ENCODE data around the gene CYP2E1.
"Not testable (repeated sequence)": the region's sequence is repeated elsewhere in the genome, so short reads cannot be mapped to it uniquely, and the experiment has no call there.

The CYP2E1 gene

DNA sequence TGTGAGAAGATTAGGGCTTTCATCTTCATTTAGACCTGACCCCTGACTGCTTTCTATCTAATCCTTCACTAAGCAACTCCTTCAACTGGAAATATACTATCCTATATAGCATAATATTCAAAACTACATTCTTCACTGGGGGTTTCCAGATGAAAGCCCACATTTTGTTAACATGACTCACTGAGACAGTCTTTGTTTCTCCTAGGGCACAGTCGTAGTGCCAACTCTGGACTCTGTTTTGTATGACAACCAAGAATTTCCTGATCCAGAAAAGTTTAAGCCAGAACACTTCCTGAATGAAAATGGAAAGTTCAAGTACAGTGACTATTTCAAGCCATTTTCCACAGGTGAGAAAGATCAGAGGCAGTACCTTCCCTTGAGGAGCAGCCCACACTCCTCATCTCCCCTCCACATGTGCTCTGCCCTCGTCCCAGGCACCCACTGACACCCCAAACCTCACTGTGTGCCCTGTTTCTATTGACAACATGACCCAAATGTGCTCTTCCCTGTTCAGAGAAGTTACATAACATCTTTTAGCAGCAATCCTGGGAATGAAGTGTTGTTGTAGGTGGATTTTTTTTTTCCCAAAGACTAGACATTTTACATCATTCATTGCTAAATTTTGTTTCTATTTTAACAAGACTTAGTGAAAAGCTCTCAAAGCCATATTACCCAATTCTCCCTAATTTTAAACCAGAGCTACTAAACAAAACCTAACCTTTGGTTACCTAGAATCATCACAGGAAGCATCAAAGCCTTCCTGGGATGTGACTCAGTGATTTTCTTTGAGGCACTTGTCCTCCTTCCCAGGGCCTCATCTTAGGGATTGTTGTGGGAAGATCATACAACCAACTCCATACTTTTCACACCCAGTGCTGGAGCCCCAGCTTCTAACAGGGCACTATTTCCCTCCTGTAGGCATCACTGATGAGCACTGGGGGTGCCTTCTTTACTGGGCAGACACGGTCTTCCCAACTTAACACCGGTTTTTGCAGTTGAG, 10.7 kb downstream of the CYP2E1 start:
- no peak for DNase-seq (ENCODE audit: low read depth)
- no peak for TF ChIP-seq CTCF (conservative IDR thresholded peaks at IDR 0.05; ENCODE audit: low read depth, low read length)
- no peak overlapping the region for H3K4me3 ChIP-seq (ENCODE audit: low read depth, low read length)

DNA sequence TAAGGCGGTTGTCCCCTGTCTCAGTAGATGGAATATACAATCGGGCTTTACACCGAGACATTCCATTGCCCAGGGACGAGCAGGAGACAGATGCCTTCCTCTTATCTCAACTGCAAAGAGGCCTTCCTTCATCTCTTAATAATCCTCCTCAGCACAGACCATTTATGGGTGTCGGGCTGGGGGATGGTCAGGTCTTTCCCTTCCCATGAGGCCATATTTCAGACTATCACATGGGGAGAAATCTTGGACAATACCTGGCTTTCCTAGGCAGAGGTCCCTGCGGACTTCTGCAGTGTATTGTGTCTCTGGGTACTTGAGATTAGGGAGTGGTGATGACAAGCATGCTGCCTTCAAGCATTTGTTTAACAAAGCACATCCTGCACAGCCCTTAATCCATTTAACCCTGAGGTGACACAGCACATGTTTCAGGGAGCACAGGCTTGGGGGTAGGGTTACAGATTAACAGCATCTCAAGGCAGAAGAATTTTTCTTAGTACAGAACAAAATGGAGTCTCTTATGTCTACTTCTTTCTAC, 14.3 kb downstream of the CYP2E1 start:
- not testable (repeated sequence) for H3K4me3 ChIP-seq (ENCODE audit: low read depth, low read length); DNase-seq (ENCODE audit: low read depth)

DNA sequence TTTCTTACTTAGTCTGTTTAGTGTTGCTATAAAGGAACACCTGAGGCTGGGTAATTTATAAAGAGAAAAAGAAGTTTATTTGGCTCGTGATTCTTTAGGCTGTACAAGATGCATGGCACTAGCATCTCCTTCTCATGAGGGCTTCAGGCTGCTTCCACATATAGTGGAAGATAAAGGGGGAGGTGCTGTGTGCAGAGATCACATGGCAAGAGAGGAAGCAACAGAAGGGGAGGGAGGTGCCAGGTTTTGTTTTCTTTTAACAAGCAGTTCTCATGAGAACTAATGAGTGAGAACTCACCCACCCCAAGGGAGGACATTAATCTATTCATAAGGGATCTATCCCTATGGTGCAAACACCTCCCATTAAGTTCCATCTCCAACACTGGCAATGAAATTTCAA, 17.3 kb downstream of the CYP2E1 start:
- no peak for TF ChIP-seq CTCF (conservative IDR thresholded peaks at IDR 0.05; ENCODE audit: low read depth, low read length)
- no peak overlapping the region for H3K4me3 ChIP-seq (ENCODE audit: low read depth, low read length)
- no peak for DNase-seq (ENCODE audit: low read depth)

- DNase-seq (ENCODE audit: low read depth) = no peak
Measured at GRCh38 chr10:133554600-133554999, 27.4 kb downstream of the CYP2E1 start.

DNA sequence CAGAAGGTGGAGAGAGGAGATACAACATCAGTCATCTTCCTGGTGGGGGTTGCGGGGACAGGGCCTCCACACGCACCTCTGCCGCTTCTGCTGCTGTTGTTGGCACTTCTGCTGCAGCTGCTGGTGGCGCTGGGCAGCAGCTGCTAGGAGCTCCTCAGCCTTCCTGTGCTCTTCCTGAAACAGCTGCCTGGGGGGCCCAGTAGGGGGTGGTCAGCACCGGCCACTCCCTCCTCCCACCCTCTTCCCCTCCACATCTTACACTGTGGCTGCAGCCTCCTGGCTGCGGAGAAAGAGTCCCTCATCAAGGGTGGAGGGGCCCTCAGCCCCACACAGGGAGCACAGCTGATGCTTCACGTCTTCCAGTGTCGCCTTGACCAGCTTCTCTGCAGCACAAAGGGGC, 28.4 kb downstream of the CYP2E1 start:
- TF ChIP-seq CTCF (conservative IDR thresholded peaks at IDR 0.05; ENCODE audit: low read depth, low read length) = no peak
- no peak overlapping the region for H3K4me3 ChIP-seq (ENCODE audit: low read depth, low read length)
- DNase-seq (ENCODE audit: low read depth) = no peak

More at GRCh38 chr10:133554600-133554999, 27.4 kb downstream of the CYP2E1 start:
- no peak for TF ChIP-seq CTCF (conservative IDR thresholded peaks at IDR 0.05; ENCODE audit: low read depth, low read length)
- H3K4me3 ChIP-seq (ENCODE audit: low read depth, low read length) = no peak overlapping the region

DNA sequence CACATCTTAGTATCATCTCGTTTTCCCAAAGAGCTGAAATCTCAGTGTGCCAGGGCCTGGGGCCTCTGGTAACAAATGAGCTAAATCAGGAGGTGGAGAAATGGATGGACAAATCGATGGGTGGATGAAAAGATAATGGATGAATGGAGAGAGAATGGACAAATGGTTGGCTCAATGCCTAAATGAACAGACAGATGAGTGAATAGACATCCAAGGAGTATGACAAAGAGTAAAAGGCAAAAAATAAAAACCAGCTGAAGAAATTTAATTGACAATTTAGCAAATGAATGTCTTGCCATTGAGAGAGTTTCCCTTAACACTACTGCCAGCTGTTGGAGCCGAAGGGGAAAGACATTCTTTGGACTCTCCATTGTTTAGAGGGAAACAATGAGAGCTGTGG, 30.2 kb downstream of the CYP2E1 start:
- no peak overlapping the region for H3K4me3 ChIP-seq (ENCODE audit: low read depth, low read length)
- DNase-seq (ENCODE audit: low read depth) = no peak
- TF ChIP-seq CTCF (conservative IDR thresholded peaks at IDR 0.05; ENCODE audit: low read depth, low read length) = no peak

GRCh38 chr10:133559216-133559615, 32.1 kb downstream of the CYP2E1 start:
- no peak for DNase-seq (ENCODE audit: low read depth)
- TF ChIP-seq CTCF (conservative IDR thresholded peaks at IDR 0.05; ENCODE audit: low read depth, low read length) = no peak
- no peak overlapping the region for H3K4me3 ChIP-seq (ENCODE audit: low read depth, low read length)

Measured in choroid plexus epithelial cell (primary cell).